K562 (cell line): ENCODE measurements around the gene HOXB8. TPM values are rescaled to one million over a fixed set of nuclear protein-coding genes. Genes with fewer than 3 reads are reported as not detected.

Experiments
- ATAC-seq: fragments of 200-7000 bp; cut with Tn5 transposase; 3 replicates; pipeline ENCODE4 v1.9.1; 2020; ENCODE audit warnings: moderate library complexity
- BruUV-seq: library from RNA; stranded (reverse); fragments of 400-500 nt; replicated peaks from 2 replicates; lab custom pipeline; 2021; lab: Mats Ljungman, UMichigan
- CTCF ChIA-PET: fragments of 300-600 bp; formaldehyde crosslinking; extraction: SDS; loops from one replicate; lab custom pipeline; 2021; ENCODE audit warnings: low intra/inter-chr PET ratio; lab: Yijun Ruan, JAX
- POLR2A ChIA-PET: fragments of 300-600, 350-650 bp; sonication (Branson Sonifier 250); formaldehyde crosslinking; extraction: SDS; loops from one replicate; lab custom pipeline; 2021; ENCODE audit warnings: antibody characterized with exemption, inconsistent platforms; lab: Yijun Ruan, JAX
- DNase-seq, 4 experiments: peaks; one replicate each; pipeline versions ENCODE4 v3.0.0 to v3.0.0-alpha.2; 2011 to 2018; ENCODE audit warnings: low spot score in 3 of 4, mixed read lengths in 3 of 4; ENCODE audit errors: extremely low read depth in 1 of 4
- FAIRE-seq: peaks from 2 replicates; lab custom pipeline; 2011; peaks lifted over from hg19 to GRCh38; lab: Jason Lieb, UNC
- H2AFZ ChIP-seq: 2 replicates; pipeline ENCODE4 v1.6.0; 2011; ENCODE audit warnings: low read depth, low read length, control low read depth, inconsistent platforms
- H3K27ac ChIP-seq: fragments of 200-600 bp; 3 replicates; pipeline ENCODE4 v1.8.0; 2011; ENCODE audit warnings: low read depth, mild to moderate bottlenecking, control low read depth, inconsistent platforms, low read length, moderate library complexity, mixed read lengths; ENCODE audit errors: extremely low read depth
- H3K27me3 ChIP-seq, 2 experiments: fragments of 300-600 bp in 1 of 2; 2 replicates in 1 of 2; 3 replicates in 1 of 2; pipeline versions ENCODE4 v1.6.0 to v1.8.0; 2011; ENCODE audit warnings: inconsistent platforms in 2 of 2, low read length in 2 of 2, mild to moderate bottlenecking in 1 of 2, mixed read lengths in 1 of 2, moderate library complexity in 1 of 2; ENCODE audit not compliant: control insufficient read depth in 2 of 2, insufficient read depth in 2 of 2
- H3K36me3 ChIP-seq: fragments of 300-600 bp; 3 replicates; pipeline ENCODE4 v1.8.0; 2011; ENCODE audit warnings: mild to moderate bottlenecking, low read length, inconsistent platforms; ENCODE audit not compliant: control insufficient read depth, insufficient read depth
- H3K4me1 ChIP-seq, 2 experiments: fragments of 200-600 bp in 1 of 2; replicated peaks in 1 of 2; 2 replicates in 1 of 2; 3 replicates in 1 of 2; pipeline versions ENCODE4 v1.5.1 to v1.8.0; 2011; ENCODE audit warnings: inconsistent platforms in 2 of 2, low read length in 2 of 2, mild to moderate bottlenecking in 1 of 2, mixed read lengths in 1 of 2, moderate library complexity in 1 of 2; ENCODE audit not compliant: control insufficient read depth in 2 of 2, insufficient read depth in 2 of 2
- H3K4me2 ChIP-seq: 2 replicates; pipeline ENCODE4 v1.6.1; 2011; ENCODE audit warnings: low read length, control low read depth, inconsistent platforms, mixed read lengths; ENCODE audit not compliant: insufficient read depth
- H3K4me3 ChIP-seq: fragments of 200-600 bp; sonication (generic), shearing (Covaris generic); 2 replicates; pipeline ENCODE4 v1.5.1; 2016; ENCODE audit warnings: control low read depth, inconsistent platforms
- H3K79me2 ChIP-seq: fragments of 200-600 bp; 3 replicates; pipeline ENCODE4 v1.8.0; 2011; ENCODE audit warnings: low read length, inconsistent platforms; ENCODE audit not compliant: control insufficient read depth, insufficient read depth
- H3K9ac ChIP-seq, 2 experiments: 2 replicates each; pipeline versions ENCODE4 v1.6.0 to v1.6.1; 2011; ENCODE audit warnings: low read depth in 2 of 2, low read length in 2 of 2, control low read depth in 1 of 2, inconsistent platforms in 1 of 2, mild to moderate bottlenecking in 1 of 2, mixed read lengths in 1 of 2; ENCODE audit not compliant: insufficient read depth in 1 of 2
- H3K9me1 ChIP-seq: one replicate; pipeline ENCODE4 v1.6.0; 2011; ENCODE audit warnings: inconsistent platforms, mild to moderate bottlenecking, low read length, moderate library complexity; ENCODE audit not compliant: control insufficient read depth, insufficient read depth
- H3K9me3 ChIP-seq: replicated peaks from 2 replicates; pipeline ENCODE4 v1.5.1; 2011; ENCODE audit warnings: low read depth, low read length, inconsistent platforms; ENCODE audit not compliant: control insufficient read depth, insufficient read depth
- H4K20me1 ChIP-seq: replicated peaks from 2 replicates; pipeline ENCODE4 v1.6.1; 2011; ENCODE audit warnings: low read length, inconsistent platforms, mixed read lengths; ENCODE audit not compliant: control insufficient read depth, insufficient read depth
- MAFK ChIP-seq: IDR thresholded peaks from 2 replicates; pipeline ENCODE4 v1.6.1; 2011; ENCODE audit warnings: low read length, improper control_type of control experiment
- MEF2A ChIP-seq: IDR thresholded peaks from 2 replicates; pipeline ENCODE4 v1.6.1; 2011; ENCODE audit warnings: low read depth, mild to moderate bottlenecking, low read length, moderate library complexity; ENCODE audit not compliant: control insufficient read depth
- MXI1 ChIP-seq: IDR thresholded peaks from 2 replicates; pipeline ENCODE4 v1.6.1; 2011; ENCODE audit warnings: low read depth, mild to moderate bottlenecking, improper control_type of control experiment, low read length
- NR3C1 ChIP-seq: sonication (generic); formaldehyde crosslinking; IDR thresholded peaks from 2 replicates; pipeline ENCODE4 v1.8.1; 2022; ENCODE audit warnings: missing genetic modification reagents
- TEAD2 ChIP-seq: fragments of 450-650 bp; IDR thresholded peaks from 2 replicates; pipeline ENCODE4 v1.6.1; 2016; ENCODE audit warnings: missing genetic modification characterization, control low read depth, missing compliant biosample characterization
- XRCC4 ChIP-seq: IDR thresholded peaks from one replicate; pipeline ENCODE4 v1.6.1; 2011; ENCODE audit not compliant: insufficient read depth, insufficient read length; ENCODE audit errors: extremely low read depth
- ZNF507 ChIP-seq: conservative IDR thresholded peaks from 2 replicates; pipeline ENCODE4 v1.6.1; 2017; ENCODE audit warnings: missing genetic modification characterization, missing compliant biosample characterization
- WGBS: fragments of 100-300 bp; shearing (Covaris generic); methylation state at CpG from one replicate; pipeline ENCODE4 v1.1.6; 2016; ENCODE audit warnings: low coverage, mixed read lengths; ENCODE audit not compliant: insufficient coverage; ENCODE audit errors: missing lambda C conversion rate; 5-methylcytosine and 5-hydroxymethylcytosine counted together
- in situ Hi-C: fragments of 300-500 bp; cut with MboI; formaldehyde crosslinking; loops from 4 replicates; pipeline ENCODE4 v1.15.0; 2018; ENCODE audit warnings: inconsistent platforms, mixed read lengths
- intact Hi-C: fragments of 100-400 bp; cut with micrococcal nuclease; formaldehyde crosslinking; loops from 2 replicates; pipeline ENCODE4 v1.14.2; 2022
- polyA plus RNA-seq, 8 experiments: library from polyadenylated mRNA; depleted of rRNA in 4 of 8; stranded (reverse) in 5 of 8; unstranded in 3 of 8; fragments of >200 nt; fragmentation: Nextera tagmentation in 2 of 8; fragmentation: Illumina TruSeq in 1 of 8; extraction: Ambion mirVana in 2 of 8; extraction: Trizol in 1 of 8; gene quantifications; 2 replicates each; pipeline versions ENCODE4 v1.2.1 to v1.2.3, GENCODE V29; 2011 to 2014; ENCODE audit warnings: inconsistent platforms in 1 of 8, missing spikeins in 1 of 8
- total RNA-seq, 7 experiments: library from RNA; depleted of rRNA in 6 of 7; stranded (reverse); fragments of >200 nt in 6 of 7; fragmentation: Illumina TruSeq in 2 of 7; extraction: Trizol in 2 of 7; gene quantifications; 2 replicates each; pipeline versions ENCODE4 v1.2.1 to v1.2.3, GENCODE V29; 2011 to 2021; ENCODE audit warnings: low replicate concordance in 1 of 7
- TF ChIP-seq, protein P1 (sequence below): sonication (generic); formaldehyde crosslinking; IDR thresholded peaks from 2 replicates; pipeline ENCODE4 v1.8.1; 2023; ENCODE audit warnings: mild to moderate bottlenecking, missing genetic modification reagents
- TF ChIP-seq, protein P2 (sequence below), 3 experiments: fragments of 200-800 bp in 1 of 3; sonication (Bioruptor generic) in 1 of 3; sonication (generic) in 1 of 3; formaldehyde crosslinking in 1 of 3; IDR thresholded peaks; 2 replicates each; pipeline versions ENCODE4 v1.6.1 to v1.8.0; 2016 to 2022; ENCODE audit warnings: mild to moderate bottlenecking in 2 of 3, missing compliant biosample characterization in 2 of 3, missing genetic modification characterization in 2 of 3, missing genetic modification reagents in 1 of 3

Gene HOXB8
- total and polyA plus RNA-seq, 9 of the 15 experiments (the other 6 are each of a cell fraction or from before 2014, with no cell fraction given), result 0.52 to 23.8 (median 3.6) TPM

DNA sequence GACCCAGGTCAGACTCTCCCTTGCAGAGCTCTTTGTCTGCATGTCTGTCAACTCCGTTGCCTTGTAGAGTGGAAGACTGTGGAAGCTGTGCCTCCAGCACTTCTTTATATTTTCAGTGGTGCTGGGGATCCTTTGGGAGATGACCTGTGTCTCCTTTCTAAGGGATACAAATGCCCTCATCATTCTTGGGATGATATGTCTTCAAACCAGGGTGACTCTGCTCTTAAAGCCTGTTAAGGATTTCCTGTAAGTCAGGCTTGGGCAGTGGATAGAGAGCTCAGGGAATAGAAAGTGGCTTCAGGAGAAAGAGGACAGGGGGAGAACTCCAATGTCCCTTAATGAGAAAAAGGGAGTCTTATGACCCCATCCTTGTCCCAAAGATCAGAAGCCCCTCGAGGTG is 26.6 kb downstream of the HOXB8 start:
- H3K36me3 ChIP-seq, result no peaks in the 10 kb centered on the region
- no TSS peak for BruUV-seq
- H3K4me2 ChIP-seq, result no peak overlapping the region
- DNase-seq, result no peak
- WGBS, result 23% methylated on average over 2 of the region's 2 CpGs
- H3K4me3 ChIP-seq, result no peak overlapping the region
- intact Hi-C loops (no loop called here), in situ Hi-C loops (no loop called here)
- no peaks in the 10 kb centered on the region for H3K9me3 ChIP-seq
- no peak overlapping the region for H3K9ac ChIP-seq
- H3K9me1 ChIP-seq, result no peaks in the 10 kb centered on the region
- H3K79me2 ChIP-seq, result peaks cover 12% of the 10 kb centered on the region; the same call in 2 of the 3 replicates
- POLR2A ChIA-PET, result interaction anchor here (0.8 to 2.0 kb wide), 10 partner anchors 9 to 252 kb away, joined by 3 to 10 read pairs (median 4); partner anchors contain the start of gene HOXB6
- H3K27me3 ChIP-seq, result no peaks in the 10 kb centered on the region
- TF ChIP-seq MAFK (no peak), TEAD2 (no peak), ZNF507 (tag) (no peak), XRCC4 (no peak), MEF2A (no peak), MXI1 (no peak), NR3C1 (CRISPR knock-in tag) (no peak)
- TF ChIP-seq, protein P1, sequence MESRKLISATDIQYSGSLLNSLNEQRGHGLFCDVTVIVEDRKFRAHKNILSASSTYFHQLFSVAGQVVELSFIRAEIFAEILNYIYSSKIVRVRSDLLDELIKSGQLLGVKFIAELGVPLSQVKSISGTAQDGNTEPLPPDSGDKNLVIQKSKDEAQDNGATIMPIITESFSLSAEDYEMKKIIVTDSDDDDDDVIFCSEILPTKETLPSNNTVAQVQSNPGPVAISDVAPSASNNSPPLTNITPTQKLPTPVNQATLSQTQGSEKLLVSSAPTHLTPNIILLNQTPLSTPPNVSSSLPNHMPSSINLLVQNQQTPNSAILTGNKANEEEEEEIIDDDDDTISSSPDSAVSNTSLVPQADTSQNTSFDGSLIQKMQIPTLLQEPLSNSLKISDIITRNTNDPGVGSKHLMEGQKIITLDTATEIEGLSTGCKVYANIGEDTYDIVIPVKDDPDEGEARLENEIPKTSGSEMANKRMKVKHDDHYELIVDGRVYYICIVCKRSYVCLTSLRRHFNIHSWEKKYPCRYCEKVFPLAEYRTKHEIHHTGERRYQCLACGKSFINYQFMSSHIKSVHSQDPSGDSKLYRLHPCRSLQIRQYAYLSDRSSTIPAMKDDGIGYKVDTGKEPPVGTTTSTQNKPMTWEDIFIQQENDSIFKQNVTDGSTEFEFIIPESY, result no peak
- TF ChIP-seq, protein P2, sequence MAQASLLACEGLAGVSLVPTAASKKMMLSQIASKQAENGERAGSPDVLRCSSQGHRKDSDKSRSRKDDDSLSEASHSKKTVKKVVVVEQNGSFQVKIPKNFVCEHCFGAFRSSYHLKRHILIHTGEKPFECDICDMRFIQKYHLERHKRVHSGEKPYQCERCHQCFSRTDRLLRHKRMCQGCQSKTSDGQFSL (CRISPR knock-in tag; IDR thresholded peaks at IDR 0.05), result no peak
- TF ChIP-seq, protein P2 (tag; IDR thresholded peaks at IDR 0.05), result no peak
- no peaks in the 10 kb centered on the region for H4K20me1 ChIP-seq
- H2AFZ ChIP-seq, result no peak overlapping the region
- CTCF ChIA-PET, result interaction anchor here (0.6 kb wide), 1 partner anchor 451 kb away, joined by 4 read pairs; no protein-coding TSS in a partner anchor
- FAIRE-seq, result no peak
- ATAC-seq, result no peak
- peaks cover 16 to 29% of the 10 kb centered on the region in 2 experiments for H3K4me1 ChIP-seq
- H3K27ac ChIP-seq, result no peak overlapping the region
